ENCODE measurements around the gene SMTNL2. TPM values are rescaled to one million over a fixed set of nuclear protein-coding genes. Genes with fewer than 3 reads are reported as not detected.

The SMTNL2 gene
- total RNA-seq, 1 donor from 2014 or later: 22.0 TPM

DNA sequence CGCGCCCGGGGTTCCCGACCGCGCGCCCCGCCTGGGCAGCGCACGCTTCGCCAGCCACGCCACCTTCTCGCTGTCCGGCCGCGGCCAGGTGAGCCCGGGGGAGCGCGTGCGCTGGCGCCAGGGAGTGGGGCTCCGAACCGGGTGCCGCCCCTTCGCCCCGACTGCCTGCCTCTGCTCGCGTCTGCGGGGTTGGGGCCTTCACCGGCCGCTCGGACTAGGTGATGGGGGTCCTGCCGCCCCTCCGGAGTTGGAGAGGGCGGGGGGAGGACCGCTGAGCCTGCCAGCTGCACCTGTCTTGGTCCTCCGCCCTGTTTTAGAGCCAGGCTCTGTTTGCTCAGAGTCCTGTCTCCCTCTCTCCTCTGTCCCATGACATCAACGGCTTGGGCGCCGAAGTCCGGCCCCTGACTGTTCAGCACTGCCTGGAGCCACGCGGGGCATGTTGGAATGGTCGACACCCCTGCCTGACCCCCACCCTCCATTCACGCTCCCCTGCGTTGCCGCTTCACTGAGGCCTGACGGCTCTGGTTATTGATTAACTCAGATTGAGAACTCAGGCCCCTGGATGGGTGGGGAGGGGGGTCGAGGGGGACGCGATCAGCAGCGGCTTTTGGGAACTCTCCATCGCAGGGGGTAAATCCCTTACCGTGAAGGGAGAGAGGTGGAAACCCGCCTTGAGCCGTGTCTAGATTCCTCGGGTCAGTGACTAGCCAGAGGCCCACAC lies 748 bp downstream of the SMTNL2 start:
- DNase-seq: peak; percentile 53
- peaks cover 22% of the 10 kb centered on the region for H3K27me3 Mint-ChIP-seq (ENCODE audit: unreplicated experiment)
- no peaks in the 10 kb centered on the region for H3K36me3 Mint-ChIP-seq (ENCODE audit: unreplicated experiment)
- H3K9me3 Mint-ChIP-seq (ENCODE audit: unreplicated experiment): peaks cover 15% of the 10 kb centered on the region
- H3K4me1 Mint-ChIP-seq (ENCODE audit: low read depth, unreplicated experiment): peaks cover 38% of the 10 kb centered on the region
- H3K4me3 Mint-ChIP-seq (ENCODE audit: unreplicated experiment): peak overlapping the region; percentile 92
- no peak for TF ChIP-seq CTCF (IDR thresholded peaks at IDR 0.05; ENCODE audit: partially characterized antibody, unreplicated experiment)
- peak overlapping the region; percentile 48 for H3K27ac Mint-ChIP-seq (ENCODE audit: unreplicated experiment)

GRCh38 chr17:4585638-4585994 lies 1.3 kb downstream of the SMTNL2 start:
- peaks cover 5% of the 10 kb centered on the region for H3K36me3 Mint-ChIP-seq (ENCODE audit: unreplicated experiment)

GRCh38 chr17:4586043-4586442 lies 1.7 kb downstream of the SMTNL2 start:
- peak overlapping the region; percentile 92 for H3K4me3 Mint-ChIP-seq (ENCODE audit: unreplicated experiment)

More at GRCh38 chr17:4585638-4585994, 1.3 kb downstream of the SMTNL2 start:
- peaks cover 15% of the 10 kb centered on the region for H3K9me3 Mint-ChIP-seq (ENCODE audit: unreplicated experiment)
- H3K4me1 Mint-ChIP-seq (ENCODE audit: low read depth, unreplicated experiment): peaks cover 38% of the 10 kb centered on the region
- H3K27ac Mint-ChIP-seq (ENCODE audit: unreplicated experiment): peak overlapping the region; percentile 48
- TF ChIP-seq CTCF (IDR thresholded peaks at IDR 0.05; ENCODE audit: partially characterized antibody, unreplicated experiment): no peak
- peak overlapping the region; percentile 92 for H3K4me3 Mint-ChIP-seq (ENCODE audit: unreplicated experiment)
- DNase-seq: no peak
- H3K27me3 Mint-ChIP-seq (ENCODE audit: unreplicated experiment): peaks cover 26% of the 10 kb centered on the region

DNA sequence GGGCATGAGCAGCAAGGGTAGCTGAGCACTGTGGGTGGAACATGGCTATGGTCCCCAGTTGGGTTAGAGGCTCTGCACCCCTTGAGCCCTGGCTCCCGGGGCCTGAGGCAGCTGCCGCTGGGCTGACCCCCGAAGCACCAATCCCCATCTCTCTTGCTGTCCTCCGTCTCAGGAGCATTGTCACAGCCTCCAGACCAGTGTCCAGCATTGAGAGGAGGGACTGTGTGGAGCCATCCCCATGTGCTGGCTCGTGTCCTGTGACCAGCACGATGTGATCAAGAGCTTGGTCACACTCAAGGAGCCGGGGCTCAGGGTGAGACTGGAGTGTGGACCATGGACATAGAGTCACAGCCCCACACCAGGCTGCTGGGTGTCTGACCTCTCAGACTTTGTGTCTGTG lies 2.9 kb downstream of the SMTNL2 start:
- no peak overlapping the region for H3K27ac Mint-ChIP-seq (ENCODE audit: unreplicated experiment)
- peaks cover 5% of the 10 kb centered on the region for H3K36me3 Mint-ChIP-seq (ENCODE audit: unreplicated experiment)
- H3K4me3 Mint-ChIP-seq (ENCODE audit: unreplicated experiment): no peak overlapping the region
- TF ChIP-seq CTCF (IDR thresholded peaks at IDR 0.05; ENCODE audit: partially characterized antibody, unreplicated experiment): no peak
- H3K9me3 Mint-ChIP-seq (ENCODE audit: unreplicated experiment): peaks cover 13% of the 10 kb centered on the region
- H3K27me3 Mint-ChIP-seq (ENCODE audit: unreplicated experiment): peaks cover 19% of the 10 kb centered on the region
- peaks cover 27% of the 10 kb centered on the region for H3K4me1 Mint-ChIP-seq (ENCODE audit: low read depth, unreplicated experiment)
- no peak for DNase-seq

More at GRCh38 chr17:4586043-4586442, 1.7 kb downstream of the SMTNL2 start:
- peaks cover 36% of the 10 kb centered on the region for H3K4me1 Mint-ChIP-seq (ENCODE audit: low read depth, unreplicated experiment)
- H3K36me3 Mint-ChIP-seq (ENCODE audit: unreplicated experiment): peaks cover 5% of the 10 kb centered on the region
- TF ChIP-seq CTCF (IDR thresholded peaks at IDR 0.05; ENCODE audit: partially characterized antibody, unreplicated experiment): no peak
- H3K27me3 Mint-ChIP-seq (ENCODE audit: unreplicated experiment): peaks cover 24% of the 10 kb centered on the region
- H3K27ac Mint-ChIP-seq (ENCODE audit: unreplicated experiment): no peak overlapping the region
- peaks cover 15% of the 10 kb centered on the region for H3K9me3 Mint-ChIP-seq (ENCODE audit: unreplicated experiment)
- no peak for DNase-seq

- peaks cover 5% of the 10 kb centered on the region for H3K36me3 Mint-ChIP-seq (ENCODE audit: unreplicated experiment)
- peaks cover 21% of the 10 kb centered on the region for H3K4me1 Mint-ChIP-seq (ENCODE audit: low read depth, unreplicated experiment)
- no peak overlapping the region for H3K27ac Mint-ChIP-seq (ENCODE audit: unreplicated experiment)
- DNase-seq: no peak
- no peak for TF ChIP-seq CTCF (IDR thresholded peaks at IDR 0.05; ENCODE audit: partially characterized antibody, unreplicated experiment)
- H3K4me3 Mint-ChIP-seq (ENCODE audit: unreplicated experiment): no peak overlapping the region
- peaks cover 8% of the 10 kb centered on the region for H3K9me3 Mint-ChIP-seq (ENCODE audit: unreplicated experiment)
- H3K27me3 Mint-ChIP-seq (ENCODE audit: unreplicated experiment): peaks cover 19% of the 10 kb centered on the region
Observed at GRCh38 chr17:4587803-4588202, 3.5 kb downstream of the SMTNL2 start.
